ENCODE measurements around the gene OLA1. TPM values are rescaled to one million over a fixed set of nuclear protein-coding genes. Genes with fewer than 3 reads are reported as not detected.

OLA1 gene
- total and polyA plus RNA-seq, 9 of the 15 experiments (the other 6 are each of a cell fraction or from before 2014, with no cell fraction given), result 208 to 353 (median 225) TPM

- TF ChIP-seq ZNF407 (IDR thresholded peaks at IDR 0.05; ENCODE audit: low read depth), result no peak
- no peak for TF ChIP-seq E2F8 (IDR thresholded peaks at IDR 0.05; ENCODE audit: low read depth, partially characterized antibody)
- TF ChIP-seq ZNF695 (CRISPR knock-in tag; IDR thresholded peaks at IDR 0.05), result no peak
Measured at GRCh38 chr2:174121175-174121574, 127.2 kb downstream of the OLA1 start (continued).

Data from K562 (cell line).